Lower leg skin (tissue), 4 donors: Measurements from ENCODE around the gene MYH15. TPM values are rescaled to one million over a fixed set of nuclear protein-coding genes. Genes with fewer than 3 reads are reported as not detected.

Experiments used
- DNase-seq, 2 donors: peaks; one replicate each; pipeline ENCODE4 v3.0.0-alpha.2; 2019; ENCODE audit warnings: low spot score in 2 of 2
- H3K4me3 ChIP-seq: fragments of 200-600 bp; sonication (generic); 2 replicates; pipeline ENCODE4 v1.5.1; 2017; ENCODE audit warnings: mild to moderate bottlenecking, low read depth; ENCODE audit not compliant: poor library complexity, severe bottlenecking
- CTCF ChIP-seq, 3 donors: fragments of 450-650 bp; IDR thresholded peaks; one replicate each; pipeline ENCODE4 v1.5.1; 2016; ENCODE audit warnings: antibody characterized with exemption in 3 of 3, mild to moderate bottlenecking in 3 of 3, moderate library complexity in 2 of 3
- POLR2A ChIP-seq, 2 donors: fragments of 450-650 bp; IDR thresholded peaks; one replicate each; pipeline ENCODE4 v1.6.1; 2016 to 2017; ENCODE audit warnings: antibody characterized with exemption in 2 of 2, mild to moderate bottlenecking in 1 of 2, moderate library complexity in 1 of 2
- WGBS, 2 donors: methylation state at CpG; one replicate each; pipeline ENCODE4 v1.1.5; 2018; 5-methylcytosine and 5-hydroxymethylcytosine counted together
- intact Hi-C: fragments of 100-400 bp; cut with DNase I; formaldehyde crosslinking; loops from one replicate; pipeline ENCODE4 v1.15.0; 2023; ENCODE audit warnings: low total_unique reads
- total RNA-seq, 4 donors: library from RNA; depleted of rRNA; stranded (reverse); fragments of >200 nt; gene quantifications; one replicate each; pipeline ENCODE4 v1.1.0, GENCODE V29; 2016

The MYH15 gene
- total RNA-seq, 4 donors from 2014 or later: 0.04 to 0.88 (median 0.27) TPM

- WGBS, 2 donors: 54 to 63% methylated on average over 3 of the region's 3 CpGs
- TF ChIP-seq POLR2A (IDR thresholded peaks at IDR 0.05) (no peak), CTCF (IDR thresholded peaks at IDR 0.05) (no peak)
- intact Hi-C loops: no loop called here
These were observed 1.1 kb downstream of the MYH15 start for GRCh38 chr3:108509263-108509662.

GRCh38 chr3:108507902-108508301 lies 2.5 kb downstream of the MYH15 start:
- no peak for DNase-seq
- no peak overlapping the region for H3K4me3 ChIP-seq
- intact Hi-C loops: no loop called here
- TF ChIP-seq CTCF (IDR thresholded peaks at IDR 0.05) (no peak), POLR2A (IDR thresholded peaks at IDR 0.05) (no peak)

More at GRCh38 chr3:108509263-108509662, 1.1 kb downstream of the MYH15 start:
- DNase-seq: no peak
- H3K4me3 ChIP-seq: no peak overlapping the region

GRCh38 chr3:108505811-108506210 lies 4.6 kb downstream of the MYH15 start:
- 70 to 76% methylated on average over 1 of the region's 1 CpG for WGBS, 2 donors
- TF ChIP-seq CTCF (IDR thresholded peaks at IDR 0.05): no peak
- no peak for TF ChIP-seq POLR2A (IDR thresholded peaks at IDR 0.05)
- intact Hi-C loops: no loop called here
- no peak overlapping the region for H3K4me3 ChIP-seq
- no peak for DNase-seq

DNA sequence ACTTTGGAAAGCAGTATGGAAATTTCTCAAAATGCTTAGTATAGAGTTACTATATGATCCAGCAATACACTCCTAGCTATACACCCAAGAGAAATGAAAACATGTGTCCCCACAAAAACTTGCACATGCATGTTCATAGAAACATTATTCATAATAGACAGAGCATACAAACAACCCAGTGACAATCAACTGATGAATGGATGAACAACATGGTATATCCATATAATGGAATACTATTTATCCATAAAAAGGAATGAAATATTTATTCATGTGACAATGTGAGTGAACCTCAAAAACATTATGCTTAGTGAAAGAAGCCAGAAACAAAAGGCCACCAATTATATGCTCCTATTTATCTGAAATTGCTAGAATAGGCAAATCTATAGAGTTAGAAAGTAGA lies 6.7 kb downstream of the MYH15 start:
- no peak for TF ChIP-seq POLR2A (IDR thresholded peaks at IDR 0.05)
- no peak for TF ChIP-seq CTCF (IDR thresholded peaks at IDR 0.05)
- no peak for DNase-seq
- intact Hi-C loops: no loop called here
- H3K4me3 ChIP-seq: no peak overlapping the region

- DNase-seq: no peak
- intact Hi-C loops: no loop called here
- 87 to 91% methylated on average over 5 of the region's 5 CpGs for WGBS, 2 donors
- no peak overlapping the region for H3K4me3 ChIP-seq
- no peak for TF ChIP-seq POLR2A (IDR thresholded peaks at IDR 0.05)
- no peak for TF ChIP-seq CTCF (IDR thresholded peaks at IDR 0.05)
These were observed 8.9 kb downstream of the MYH15 start for GRCh38 chr3:108501535-108501934.

- TF ChIP-seq CTCF (IDR thresholded peaks at IDR 0.05) (no peak), POLR2A (IDR thresholded peaks at IDR 0.05) (no peak)
- WGBS, 2 donors: 86 to 97% methylated on average over 1 of the region's 1 CpG
- DNase-seq: no peak
- no peak overlapping the region for H3K4me3 ChIP-seq
- intact Hi-C loops: no loop called here
These were observed 9.7 kb downstream of the MYH15 start for GRCh38 chr3:108500728-108501127.
